22Rv1 (cell line): Measurements from ENCODE around the gene PTPRD.

Source experiments
- H3K27ac ChIP-seq: fragments of 450-650 bp; 2 replicates; pipeline ENCODE4 v1.5.1; 2017
- CTCF ChIP-seq: fragments of 450-650 bp; IDR thresholded peaks from 2 replicates; pipeline ENCODE4 v1.5.1; 2017; ENCODE audit warnings: mild to moderate bottlenecking
- ZFX ChIP-seq: fragments of 450-650 bp; IDR thresholded peaks from 2 replicates; pipeline ENCODE4 v1.6.1; 2017; ENCODE audit warnings: antibody characterized with exemption, borderline replicate concordance

Gene PTPRD

GRCh38 chr9:9412241-9412640 is 1200.6 kb downstream of the PTPRD start:
- TF ChIP-seq CTCF (no peak), ZFX (no peak)
- H3K27ac ChIP-seq, result no peak overlapping the region

- H3K27ac ChIP-seq, result no peak overlapping the region
- no peak for TF ChIP-seq ZFX
- TF ChIP-seq CTCF, result no peak
These were observed 1202.1 kb downstream of the PTPRD start for GRCh38 chr9:9410736-9411135.

GRCh38 chr9:9399982-9400381 is 1212.8 kb downstream of the PTPRD start:
- TF ChIP-seq CTCF (no peak), ZFX (no peak)
- H3K27ac ChIP-seq, result no peak overlapping the region

GRCh38 chr9:9396518-9396917 is 1216.3 kb downstream of the PTPRD start:
- TF ChIP-seq CTCF, result no peak
- TF ChIP-seq ZFX, result no peak
- H3K27ac ChIP-seq, result no peak overlapping the region

GRCh38 chr9:9395539-9395938 is 1217.3 kb downstream of the PTPRD start:
- no peak overlapping the region for H3K27ac ChIP-seq
- no peak for TF ChIP-seq CTCF
- TF ChIP-seq ZFX, result no peak

- no peak for TF ChIP-seq ZFX
- TF ChIP-seq CTCF, result no peak
- no peak overlapping the region for H3K27ac ChIP-seq
These were observed 1220.0 kb downstream of the PTPRD start for GRCh38 chr9:9392755-9393154.

- H3K27ac ChIP-seq, result no peak overlapping the region
- TF ChIP-seq ZFX (no peak), CTCF (no peak)
These were observed 1222.9 kb downstream of the PTPRD start for GRCh38 chr9:9389904-9390303.
